ENCODE data around the gene ZNRF3. TPM values are rescaled to one million over a fixed set of nuclear protein-coding genes. Genes with fewer than 3 reads are reported as not detected.
"Not testable (repeated sequence)": the region's sequence is repeated elsewhere in the genome, so short reads cannot be mapped to it uniquely, and the experiment has no call there.

The ZNRF3 gene
- total RNA-seq, 1 donor from 2014 or later, result 6.4 TPM

DNA sequence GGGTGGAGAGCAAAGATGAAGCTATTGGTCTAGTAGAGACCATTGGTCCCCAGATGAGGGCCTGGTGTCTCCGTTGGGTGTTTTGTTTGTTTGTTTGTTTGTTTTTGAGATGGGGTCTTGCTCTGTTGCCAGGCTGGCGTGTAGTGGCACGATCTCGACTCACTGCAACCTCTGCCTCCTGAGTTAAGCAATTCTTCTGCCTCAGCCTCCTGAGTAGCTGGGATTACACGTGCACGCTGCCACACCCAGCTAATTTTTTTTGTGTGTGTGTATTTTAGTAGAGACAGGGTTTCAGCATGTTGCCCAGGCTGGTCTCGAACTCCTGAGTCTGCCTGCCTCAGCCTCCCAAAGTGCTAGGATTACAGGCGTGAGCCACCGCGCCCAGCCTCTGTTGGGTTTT lies 25.4 kb downstream of the ZNRF3 start:
- not testable (repeated sequence) for ATAC-seq

DNA sequence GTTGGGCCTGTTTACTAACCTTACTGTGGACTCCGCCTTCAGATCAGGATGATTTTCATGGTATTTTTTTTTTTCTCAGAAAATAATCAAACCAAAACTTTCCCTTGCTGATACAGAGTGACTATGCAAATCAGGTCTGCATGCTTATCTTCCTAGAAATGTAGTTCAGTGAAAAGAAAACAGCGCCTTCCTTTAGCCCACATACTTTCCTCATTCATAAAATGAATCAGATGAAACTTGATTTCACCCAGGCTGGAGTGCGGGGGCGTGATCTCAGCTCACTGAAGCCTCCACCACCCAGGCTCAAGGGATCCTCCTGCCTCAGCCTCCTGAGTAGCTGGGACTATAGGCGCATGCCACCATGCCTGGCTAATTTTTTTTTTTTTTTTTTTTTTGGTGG lies 26.0 kb downstream of the ZNRF3 start:
- ATAC-seq, result no peak

DNA sequence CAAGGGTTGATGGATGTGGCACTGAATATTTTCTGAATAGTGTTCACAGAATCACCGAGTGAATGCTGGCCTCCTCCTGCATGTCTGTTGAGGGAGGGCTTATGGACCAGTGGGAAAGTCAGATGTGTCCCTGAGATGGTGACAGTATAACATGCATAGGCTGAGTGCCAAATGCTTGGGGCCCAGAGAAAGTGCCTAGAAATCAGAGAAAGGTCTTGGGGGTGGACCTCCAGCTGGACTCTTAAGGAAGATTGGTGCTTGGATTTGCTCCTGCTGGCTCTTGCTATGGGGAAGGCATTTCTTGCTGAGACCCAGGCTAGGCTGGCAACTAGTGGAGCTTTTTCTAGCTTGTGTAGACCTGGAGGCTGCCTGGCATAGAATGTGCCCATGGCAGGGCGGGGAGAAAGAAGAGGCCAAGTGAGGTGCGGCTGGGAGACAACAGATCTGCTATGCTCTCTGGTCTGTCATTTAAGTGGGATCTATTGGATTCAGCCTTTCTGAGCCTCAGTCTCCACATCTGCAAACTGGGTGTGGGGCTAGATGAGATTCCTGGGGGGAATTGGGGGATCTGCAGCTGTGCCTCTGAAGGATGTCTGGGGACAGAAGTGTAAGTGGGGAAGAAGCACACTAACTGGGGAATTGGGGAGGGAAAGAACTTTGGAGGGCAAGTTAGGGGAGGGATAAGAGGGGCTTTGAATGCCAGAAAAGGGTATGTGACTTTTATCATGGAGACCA lies 27.4 kb downstream of the ZNRF3 start:
- no peak for ATAC-seq

DNA sequence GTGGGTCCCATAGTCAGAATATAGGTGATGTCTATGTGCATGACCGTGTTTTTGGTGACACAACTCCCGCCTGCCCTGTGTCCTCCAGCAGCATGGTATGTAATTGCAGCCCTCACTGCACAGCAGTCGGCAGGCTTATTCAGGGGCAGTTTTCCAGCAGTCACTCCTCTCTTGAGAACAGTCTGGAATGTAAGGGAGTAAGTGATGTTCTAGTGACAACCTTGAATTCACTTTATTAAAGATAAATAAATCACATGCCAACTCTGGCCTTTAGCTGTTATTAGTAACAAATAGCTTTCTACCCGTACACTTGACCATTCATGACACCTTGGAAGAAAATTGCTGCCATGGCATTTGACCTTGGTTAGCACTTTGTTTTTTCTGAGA lies 27.9 kb downstream of the ZNRF3 start:
- ATAC-seq, result no peak

DNA sequence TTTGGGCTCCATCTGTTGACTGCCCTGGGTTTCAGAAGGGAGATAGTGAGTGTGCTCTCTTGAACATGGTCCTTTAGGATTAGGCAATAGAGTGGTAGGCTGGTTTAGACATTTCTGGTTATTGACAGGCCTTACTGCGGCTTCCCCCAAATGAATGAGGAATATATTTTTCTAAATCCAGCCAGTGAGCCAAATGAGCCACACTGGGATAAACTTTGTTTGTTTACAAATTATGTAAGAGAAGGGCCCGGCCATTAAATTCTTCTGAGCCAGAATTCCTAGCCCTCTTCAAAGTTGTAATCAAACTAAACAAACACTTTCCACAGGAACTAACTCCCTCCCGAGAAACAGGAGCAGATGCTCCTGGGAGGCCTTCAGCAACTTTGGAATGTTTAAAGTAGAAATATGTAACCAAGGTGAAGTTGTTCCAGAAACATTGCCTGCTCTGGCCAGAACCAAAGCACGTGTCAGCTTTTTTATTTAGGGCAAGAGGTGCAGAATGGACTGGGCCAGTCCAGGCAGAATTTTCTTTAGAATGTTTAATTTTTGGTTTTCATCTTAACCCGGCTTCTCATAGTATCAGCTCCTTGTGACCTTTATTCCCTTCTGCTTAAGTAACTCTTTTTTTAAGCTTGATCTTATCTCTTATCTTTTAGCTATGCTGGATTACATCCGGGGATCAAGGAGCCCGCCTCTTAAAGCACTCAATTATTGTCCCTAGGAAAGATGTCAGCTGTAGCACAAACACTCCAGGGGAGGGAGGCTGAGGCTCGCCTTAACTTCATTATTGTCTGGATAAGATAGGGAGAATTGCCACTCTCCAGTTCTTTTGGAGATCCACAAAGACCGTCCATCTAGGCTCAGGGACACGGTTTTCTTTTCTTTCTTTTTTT lies 28.7 kb downstream of the ZNRF3 start:
- ATAC-seq, result no peak

DNA sequence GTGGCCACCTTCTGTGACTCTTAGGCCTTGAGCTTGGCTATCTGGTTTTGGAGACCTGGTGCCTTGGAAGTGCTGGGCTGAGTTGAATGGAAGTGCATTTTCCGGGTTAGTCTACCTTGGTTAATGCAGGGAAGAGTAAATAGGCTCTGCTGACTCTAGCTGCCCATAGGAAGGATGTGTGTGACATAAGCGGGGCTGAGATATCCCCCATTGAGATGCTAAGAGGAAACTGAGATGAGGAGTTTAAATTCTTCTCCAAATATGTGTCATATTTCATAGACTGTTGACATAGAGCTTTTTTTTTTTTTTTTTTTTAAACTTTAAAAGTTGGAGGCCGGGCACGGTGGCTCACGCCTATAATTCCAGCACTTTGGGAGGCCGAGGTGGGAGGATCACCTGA lies 30.8 kb downstream of the ZNRF3 start:
- no peak for ATAC-seq

DNA sequence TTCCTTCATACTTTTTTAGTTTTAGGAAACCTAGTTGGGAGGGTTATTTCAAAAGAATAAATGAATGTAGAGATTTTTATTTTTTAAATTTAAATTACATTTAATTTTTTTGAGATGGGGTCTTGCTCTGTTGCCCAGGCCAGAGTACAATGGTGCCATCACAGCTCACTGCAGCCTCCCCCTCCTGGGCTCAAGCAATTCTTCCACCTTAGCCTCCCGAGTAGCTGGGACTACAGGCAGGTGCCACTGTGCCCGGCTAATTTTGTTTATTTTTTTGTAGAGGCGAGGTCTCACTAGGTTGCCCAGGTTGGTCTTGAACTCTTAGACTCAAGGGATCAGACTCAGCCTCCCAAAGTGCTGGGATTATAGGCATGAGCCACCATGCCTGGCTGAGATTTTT lies 32.6 kb downstream of the ZNRF3 start:
- ATAC-seq, result no peak

DNA sequence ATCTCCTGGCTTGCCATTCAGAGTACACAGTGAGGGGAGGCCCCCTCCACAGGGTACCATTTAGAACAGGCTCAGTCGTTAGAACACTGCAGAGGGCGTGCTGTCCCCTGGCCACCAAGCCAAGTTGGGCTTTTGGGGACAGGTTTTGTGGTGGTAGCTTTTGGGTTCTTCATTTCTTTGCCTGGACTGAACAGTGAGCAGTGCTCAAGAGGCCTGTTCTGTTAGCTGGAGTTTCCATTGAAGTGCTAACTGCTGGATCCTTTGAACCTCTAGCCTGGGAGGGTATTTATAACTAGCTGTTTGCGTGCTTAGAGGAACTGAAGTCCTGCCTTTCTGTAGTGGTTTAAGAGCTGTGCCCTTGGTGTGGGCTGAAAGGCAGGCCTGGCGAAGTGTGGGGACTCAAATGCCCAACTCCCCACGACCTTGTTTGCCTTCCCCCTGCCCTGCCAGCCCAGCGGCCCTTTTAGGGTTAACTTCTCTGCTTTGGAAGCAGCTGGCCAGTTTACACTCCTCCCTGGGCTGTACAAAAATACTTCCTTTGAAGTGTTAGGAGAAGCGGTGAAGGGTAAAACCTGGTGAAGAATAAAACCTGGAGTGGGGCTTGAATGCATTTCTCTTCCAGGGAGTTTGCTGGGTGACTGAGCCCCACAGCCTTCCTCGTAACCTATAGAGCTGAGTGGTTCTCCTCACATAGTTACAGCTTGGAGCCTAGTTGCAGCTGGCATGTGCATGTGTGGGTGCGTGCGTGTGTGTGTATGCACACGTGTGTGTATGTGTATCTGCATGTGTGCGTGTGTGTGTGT lies 34.6 kb downstream of the ZNRF3 start:
- ATAC-seq, result peak; percentile 58

DNA sequence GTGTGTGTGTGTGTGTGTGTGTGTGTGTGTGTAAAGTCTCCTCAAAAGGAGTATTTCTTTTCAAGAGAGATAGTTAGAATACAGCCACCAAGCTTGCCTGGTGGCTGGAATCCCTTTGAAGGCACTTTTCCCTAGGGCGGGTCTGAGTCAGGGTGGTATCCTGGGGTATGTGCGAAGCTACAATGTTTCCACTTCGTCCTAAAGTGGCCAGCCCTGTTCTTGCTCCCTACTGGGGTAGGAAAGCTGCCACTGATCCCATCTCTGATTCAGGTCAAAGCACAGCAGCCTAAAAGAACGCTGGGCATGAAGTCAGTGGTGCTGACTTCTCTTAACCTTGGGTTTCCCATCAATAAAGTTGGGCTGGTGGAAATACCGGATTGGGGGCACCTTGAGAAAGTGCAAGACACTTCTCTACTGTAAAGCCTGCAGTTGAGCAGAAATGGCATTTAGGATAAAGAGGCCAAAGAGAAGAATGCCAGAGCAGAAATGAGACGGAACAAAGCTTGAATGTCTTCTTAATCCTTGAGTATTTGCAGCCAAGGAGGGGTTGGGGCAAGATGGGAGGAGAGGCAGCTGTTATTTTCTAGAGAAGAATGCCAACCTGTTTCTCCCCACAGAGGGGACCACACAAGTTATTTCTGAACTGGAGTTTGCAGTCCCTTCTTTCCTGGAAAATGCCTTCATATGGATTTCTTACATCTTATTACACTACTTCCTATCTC lies 35.3 kb downstream of the ZNRF3 start:
- peak; percentile 25 for ATAC-seq

DNA sequence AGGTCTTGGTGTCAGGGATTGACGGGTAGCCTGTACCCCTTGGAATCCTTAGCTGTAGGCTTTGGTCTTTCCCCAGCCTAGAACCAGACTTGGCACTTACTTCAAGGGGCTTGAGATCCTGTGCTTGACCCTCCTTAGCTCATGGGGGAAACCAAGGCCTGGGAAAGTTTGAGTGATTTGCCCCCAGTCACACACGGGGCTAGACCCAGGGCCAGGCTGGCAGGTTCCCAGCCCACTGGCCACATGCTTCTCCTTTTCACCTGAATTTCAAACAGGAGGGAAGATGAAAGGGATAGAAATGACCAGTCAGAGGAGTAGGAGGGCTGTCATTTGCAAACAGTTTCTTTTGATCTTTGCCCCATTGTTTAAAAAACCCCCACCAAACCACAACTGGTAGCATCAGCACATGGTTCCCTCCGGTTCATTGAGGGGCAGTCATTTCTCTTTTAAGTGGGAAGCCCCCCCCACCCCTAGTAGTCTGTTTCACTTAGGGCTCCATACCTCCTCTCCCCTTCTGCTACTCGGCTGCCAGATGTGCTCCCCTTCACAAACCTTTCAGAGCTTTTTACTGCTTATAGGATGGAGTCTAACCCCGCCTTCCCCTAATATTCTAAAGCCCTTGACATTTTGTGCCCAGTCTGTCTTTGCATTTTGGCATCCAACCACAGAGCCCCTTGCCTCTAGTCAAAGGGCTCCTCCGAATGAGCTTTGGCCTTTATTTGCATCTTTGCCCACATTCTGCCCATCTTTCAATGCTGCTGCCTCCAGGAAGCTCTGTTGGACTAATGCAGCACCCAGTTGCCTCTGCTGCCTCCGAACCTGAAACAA lies 37.6 kb downstream of the ZNRF3 start:
- no peak for ATAC-seq

DNA sequence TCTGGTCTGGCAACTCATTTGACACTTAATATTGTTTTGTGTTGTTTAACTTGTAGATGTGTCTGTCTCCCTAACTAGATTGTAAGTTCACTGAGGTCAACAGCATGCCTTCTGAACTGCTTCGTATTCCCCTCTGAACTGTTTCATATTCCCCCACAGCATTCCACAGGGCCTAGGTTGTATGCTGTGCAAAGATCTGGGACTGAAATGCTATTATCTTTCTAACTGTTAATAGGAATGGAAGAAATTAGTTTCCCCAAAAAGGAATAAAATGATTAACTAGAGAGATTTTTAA lies 38.2 kb downstream of the ZNRF3 start:
- no peak for ATAC-seq

DNA sequence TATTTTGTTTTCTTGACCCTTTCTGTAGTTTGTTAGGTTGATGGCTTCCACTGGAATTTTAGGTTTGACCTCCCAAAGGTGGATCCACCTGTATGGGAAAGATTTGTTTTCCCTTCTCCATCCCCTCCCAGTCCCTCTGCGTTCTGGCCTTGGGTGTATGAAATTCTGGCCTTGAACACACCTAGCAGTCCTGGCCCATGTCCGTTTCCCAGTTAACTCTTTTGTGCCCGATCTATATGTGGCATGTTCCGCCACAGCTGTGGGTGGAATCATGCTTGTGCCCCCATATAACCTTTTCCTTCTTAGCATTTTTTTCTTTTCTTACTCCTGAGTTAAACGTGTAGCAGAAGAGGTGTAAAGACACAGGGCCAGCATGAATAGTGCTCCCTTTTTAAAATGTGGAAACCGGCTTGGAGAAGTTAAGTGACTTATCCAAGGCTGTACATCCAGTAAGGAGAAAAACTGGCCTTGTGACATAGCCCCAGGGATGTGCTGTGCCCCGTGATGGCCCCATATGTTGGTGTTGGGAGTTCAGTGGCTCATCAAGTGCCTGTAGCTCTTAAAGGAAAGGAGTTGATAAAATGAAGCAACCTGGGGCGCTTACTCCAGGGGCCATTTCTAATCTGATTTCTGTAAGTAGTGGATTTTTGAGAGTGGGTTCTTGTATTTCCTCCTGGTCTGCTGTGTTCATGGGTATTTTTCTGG lies 39.3 kb downstream of the ZNRF3 start:
- peak; percentile 52 for ATAC-seq

DNA sequence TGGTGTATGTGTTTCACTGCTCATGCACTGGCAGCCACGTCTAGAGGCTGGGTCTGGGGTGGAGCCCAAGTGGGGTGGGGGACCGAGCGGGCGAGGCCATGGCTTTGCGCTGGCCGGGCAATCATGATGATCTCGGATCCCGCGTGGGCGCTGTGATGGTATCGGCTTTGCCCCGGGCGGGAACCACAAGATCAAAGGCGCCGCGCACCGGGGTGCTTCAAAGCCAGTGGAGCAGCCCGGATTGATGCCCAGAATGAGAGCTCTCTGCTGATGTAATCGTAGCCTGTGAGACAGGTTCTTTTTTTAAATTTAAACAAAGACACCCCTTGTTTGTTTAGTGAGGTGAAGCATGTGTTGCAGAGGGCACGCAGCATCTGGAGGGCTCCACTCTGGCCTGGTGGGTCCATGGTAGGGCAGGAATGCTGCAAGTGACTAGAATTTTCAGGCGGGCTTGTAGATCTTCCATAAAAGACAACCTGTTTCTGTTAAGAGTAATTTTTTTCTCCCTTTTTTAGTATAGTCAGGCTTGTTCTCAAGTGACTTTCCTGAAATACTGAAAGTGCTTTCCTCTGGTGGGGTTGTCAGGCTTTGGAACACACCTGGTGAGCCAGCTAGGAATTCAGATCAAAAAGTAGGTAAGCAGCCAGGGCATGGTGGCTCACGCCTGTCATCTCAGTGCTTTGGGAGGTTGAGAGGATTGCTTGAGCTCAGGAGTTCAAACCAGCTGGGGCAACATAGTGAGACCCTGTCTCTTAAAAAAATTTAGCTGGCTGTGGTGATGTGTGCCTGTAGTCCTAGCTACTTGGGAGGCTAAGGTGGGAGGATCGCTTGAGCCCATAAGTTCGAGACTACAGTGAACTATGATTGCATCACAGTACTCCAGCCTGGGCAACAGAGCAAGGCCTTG lies 40.7 kb downstream of the ZNRF3 start:
- ATAC-seq, result peak; percentile 78

DNA sequence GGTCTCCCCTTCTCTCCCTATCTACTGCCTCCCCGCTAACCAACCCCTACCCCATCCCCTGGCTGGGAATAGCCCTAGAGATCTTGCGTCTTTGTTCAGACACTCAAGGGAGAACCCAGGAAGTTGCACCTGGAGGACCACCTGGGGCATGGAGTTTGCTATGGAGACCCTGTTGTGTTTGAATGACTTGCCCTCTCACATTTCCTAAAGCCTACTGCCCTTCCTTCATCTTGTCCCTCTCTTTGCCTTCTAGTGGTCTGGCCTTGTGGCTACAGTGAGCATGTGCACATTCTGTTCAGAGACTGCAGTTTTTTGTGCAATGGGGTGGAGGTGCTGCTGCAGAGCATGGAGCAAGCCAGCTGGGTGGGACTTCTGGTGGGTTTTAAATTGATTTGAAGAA lies 42.5 kb downstream of the ZNRF3 start:
- no peak for ATAC-seq

DNA sequence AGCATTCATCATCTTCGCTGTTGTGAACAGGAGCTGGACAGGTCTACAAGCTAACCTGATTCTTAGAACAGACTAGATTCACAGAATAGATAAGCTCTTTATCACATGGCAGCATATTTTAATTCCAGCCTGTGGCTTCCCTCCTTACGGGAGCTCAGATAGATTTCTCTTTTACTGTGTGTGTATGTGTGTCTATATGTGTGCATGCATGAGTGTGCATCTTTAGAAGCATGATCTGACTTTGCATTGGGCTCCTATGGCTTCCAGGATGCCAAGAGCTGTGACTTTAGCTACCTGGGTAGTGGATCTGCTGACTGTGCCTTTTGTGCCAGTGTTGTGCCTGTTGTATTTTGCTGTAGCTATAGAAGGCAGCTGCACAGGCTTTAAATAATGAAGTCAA lies 44.3 kb downstream of the ZNRF3 start:
- ATAC-seq, result no peak

DNA sequence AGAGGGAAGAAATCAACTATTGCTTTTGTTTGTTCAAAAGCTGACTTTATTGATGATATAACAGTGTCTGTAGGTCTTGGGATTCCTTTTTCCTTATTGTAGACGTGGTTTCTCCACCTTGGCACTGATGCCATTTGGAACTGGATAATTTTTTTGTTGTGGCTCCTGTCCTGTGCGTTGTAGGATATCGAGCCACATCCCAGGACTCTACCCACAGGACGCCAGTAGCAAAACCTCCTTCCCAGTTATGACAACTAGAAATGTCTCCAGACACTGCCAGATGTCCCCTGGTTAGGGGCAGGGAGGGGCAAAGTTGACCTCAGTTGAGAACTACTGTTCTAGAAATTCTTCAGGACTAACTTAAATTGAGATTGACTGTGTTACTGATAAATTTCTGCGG lies 45.8 kb downstream of the ZNRF3 start:
- no peak for ATAC-seq

DNA sequence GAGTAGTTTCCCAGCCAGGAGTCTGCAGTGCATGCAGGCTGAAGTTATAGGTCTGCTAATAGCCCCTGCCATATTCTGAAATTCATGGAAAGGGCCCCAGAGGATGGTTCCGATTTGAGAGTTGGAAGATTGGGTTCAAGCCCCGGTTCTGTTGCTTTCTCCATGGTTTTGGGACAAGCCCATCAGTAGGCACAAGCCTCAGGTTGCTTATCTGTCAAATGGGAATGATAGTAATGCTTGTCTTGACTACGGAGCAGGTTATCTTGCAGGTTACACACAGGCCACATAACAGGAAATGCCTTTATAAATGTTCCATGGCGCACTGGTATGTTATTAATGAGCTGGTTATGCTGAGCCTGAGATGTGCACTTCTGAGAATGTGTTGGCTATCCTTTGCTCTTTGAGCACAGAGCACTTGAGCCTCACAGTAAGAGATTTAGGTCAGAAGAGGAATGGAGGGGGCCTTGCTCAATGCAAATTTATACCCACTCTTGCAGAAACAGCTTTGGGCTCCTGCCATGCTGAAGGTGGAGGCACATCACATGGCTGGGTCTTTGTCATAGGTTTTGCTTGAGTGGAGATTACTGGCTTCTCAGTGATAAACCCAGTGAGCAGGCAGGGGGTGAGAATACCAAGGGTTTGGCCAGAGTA lies 47.1 kb downstream of the ZNRF3 start:
- peak; percentile 57 for ATAC-seq

DNA sequence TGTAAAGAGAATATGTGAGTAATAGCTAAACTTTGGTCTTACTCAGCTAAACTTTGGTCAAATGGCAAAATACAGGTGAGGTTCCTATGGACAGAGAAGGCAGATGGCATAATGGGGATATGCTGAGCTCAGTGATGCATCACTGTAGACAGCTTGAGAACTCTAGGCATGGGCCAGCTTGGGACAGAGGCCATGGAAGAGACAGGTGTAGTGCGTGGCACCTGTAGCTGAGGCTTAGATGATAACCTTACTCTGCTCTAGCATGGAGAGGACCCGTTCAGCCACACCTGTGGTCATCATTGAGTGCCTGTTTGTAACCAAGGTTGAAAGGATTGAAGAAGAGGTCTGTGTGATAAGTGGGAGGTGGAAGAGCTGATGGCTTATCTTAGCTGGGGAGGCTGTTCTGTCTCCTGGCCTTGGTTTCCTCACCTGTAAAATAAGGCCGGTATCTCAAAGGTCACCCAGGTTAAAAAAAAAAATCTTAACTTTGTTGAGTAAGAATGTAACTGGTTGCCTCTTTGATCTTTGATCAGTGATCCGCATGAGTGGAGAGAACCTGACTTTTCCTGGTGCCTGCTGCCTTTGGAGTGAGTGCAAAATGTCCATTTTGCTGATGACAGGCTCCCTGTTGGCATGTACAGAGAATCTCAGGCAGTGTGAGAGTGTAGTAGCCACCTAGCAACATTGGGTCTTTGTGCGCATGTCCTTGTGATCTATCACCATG lies 48.6 kb downstream of the ZNRF3 start:
- no peak for ATAC-seq

DNA sequence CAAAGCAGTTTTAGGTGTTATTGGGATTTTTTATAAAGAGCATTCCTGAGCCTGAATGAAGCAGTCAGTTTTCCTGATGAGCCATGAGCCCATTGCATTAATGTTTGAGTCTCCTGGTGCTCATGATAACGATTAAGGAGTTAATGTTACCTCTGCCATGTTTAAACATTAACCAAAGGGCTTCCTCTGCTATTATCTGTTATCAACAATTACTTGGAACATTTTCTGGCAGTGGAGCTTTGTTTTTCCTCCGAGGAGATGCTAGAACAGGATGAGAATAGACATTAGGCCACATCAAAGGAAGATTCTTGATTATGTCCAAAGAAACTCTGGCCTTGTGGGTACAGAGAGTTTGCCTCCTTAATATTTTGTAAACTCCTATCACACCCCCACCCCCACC lies 49.9 kb downstream of the ZNRF3 start:
- ATAC-seq, result no peak

Data from esophagus mucosa (tissue), 1 donor.